Airway epithelial cell (primary cell): Measurements from ENCODE around the gene CYB5R4. TPM values are rescaled to one million over a fixed set of nuclear protein-coding genes. Genes with fewer than 3 reads are reported as not detected.

Experiments
- total RNA-seq: library from RNA; depleted of rRNA; stranded (reverse); fragments of >200 nt; gene quantifications from 2 replicates; pipeline ENCODE4 v1.2.3, GENCODE V29; 2015

Gene CYB5R4, protein sequence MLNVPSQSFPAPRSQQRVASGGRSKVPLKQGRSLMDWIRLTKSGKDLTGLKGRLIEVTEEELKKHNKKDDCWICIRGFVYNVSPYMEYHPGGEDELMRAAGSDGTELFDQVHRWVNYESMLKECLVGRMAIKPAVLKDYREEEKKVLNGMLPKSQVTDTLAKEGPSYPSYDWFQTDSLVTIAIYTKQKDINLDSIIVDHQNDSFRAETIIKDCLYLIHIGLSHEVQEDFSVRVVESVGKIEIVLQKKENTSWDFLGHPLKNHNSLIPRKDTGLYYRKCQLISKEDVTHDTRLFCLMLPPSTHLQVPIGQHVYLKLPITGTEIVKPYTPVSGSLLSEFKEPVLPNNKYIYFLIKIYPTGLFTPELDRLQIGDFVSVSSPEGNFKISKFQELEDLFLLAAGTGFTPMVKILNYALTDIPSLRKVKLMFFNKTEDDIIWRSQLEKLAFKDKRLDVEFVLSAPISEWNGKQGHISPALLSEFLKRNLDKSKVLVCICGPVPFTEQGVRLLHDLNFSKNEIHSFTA
- total RNA-seq, result 9.5 and 10.7 TPM in 2 replicates

DNA sequence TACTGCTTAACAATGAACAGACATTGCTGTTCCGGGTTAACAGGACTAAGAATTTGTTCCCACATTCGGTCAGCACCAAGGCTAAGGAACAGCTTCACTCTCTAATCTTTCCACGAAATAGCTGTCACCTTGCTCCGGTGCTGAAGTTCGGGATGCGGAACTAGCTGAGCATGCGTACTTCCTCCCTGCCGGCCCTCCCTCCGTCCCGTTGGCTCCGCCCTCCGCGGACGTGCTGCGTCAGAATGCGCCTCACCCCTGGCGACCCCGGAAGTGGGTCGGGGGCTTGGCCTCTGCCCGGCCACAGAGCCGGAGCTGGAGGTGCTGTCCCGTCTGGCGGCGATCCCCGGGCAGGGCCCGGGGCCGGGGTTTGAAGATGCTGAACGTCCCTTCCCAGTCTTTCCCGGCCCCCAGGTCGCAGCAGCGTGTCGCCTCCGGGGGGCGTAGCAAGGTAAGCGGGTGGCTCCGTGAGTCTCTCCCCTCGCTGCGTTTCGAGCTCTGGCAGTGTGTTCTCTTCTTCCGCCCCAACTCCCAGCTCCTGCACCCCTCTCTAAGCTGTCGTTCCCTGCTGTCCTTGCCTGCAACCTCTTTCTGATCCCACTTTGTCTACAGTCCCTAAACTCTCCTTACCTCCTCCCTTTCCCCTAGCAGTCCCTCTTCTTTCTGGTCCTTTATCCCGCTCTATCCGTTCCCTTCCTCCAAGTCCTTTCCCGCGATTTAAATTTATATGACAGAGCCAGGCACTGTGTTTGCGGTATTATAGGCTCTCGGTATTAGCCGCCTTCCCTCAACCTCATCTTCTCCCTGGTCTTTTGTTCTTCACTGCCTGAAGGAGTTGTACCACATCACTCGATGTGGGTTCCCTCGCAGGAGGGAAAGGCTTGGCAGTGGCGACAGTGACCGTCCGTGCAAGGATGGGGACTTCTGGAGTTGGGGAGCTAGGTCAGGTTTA, at the start of gene CYB5R4:
CYB5R4 (plus strand) TSS at position 280 of the 949 bp plus-strand sequence; CDS start at position 374, 94 bp downstream.

DNA sequence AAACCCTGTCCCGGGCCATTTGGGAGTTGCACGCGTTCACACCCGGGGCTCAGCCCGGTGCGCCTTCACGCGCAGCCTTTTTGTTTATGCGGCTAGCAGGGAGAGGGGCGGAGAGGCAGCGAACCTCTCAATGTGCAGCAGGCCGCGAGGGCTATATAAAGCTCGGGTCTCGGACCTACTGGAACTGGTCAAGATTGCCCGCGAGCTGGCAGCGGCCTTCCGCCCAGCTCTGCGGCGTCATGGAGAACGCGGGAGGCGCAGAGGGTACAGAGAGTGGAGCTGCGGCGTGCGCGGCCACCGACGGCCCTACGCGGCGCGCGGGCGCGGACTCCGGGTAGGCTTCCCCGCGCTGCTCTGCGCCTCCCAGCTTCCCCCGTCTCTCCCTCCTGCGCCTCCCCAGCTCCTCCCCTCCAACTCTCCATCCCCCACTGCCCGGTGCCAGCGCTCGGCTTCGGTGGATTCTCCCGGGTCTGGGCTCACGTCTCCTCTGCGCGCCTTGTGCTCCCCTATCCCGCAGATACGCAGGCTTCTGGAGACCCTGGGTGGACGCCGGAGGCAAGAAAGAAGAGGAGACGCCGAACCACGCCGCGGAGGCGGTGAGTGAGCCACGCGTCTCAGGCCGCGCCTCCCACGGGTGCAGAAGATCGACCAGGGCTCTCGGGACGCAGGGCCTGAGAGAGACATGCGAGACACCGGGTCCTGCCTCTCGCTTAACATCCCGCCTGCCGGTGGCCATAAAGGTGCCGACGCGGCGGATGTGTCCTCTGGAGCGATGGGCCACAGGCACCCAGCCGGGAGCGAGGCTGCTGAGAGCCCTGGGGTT, 6.1 kb upstream of the CYB5R4 start, which contains the start of gene RIPPLY2:
RIPPLY2 (plus strand) TSS at position 183 of the 823 bp plus-strand sequence; CDS start at position 240, 57 bp downstream.

Other genes with a start within 250 kb of the CYB5R4 start
- not detected in 2 replicates for gene SNAP91, start 150.6 kb upstream of the CYB5R4 start, total RNA-seq
- gene RIPPLY2, start 6.3 kb upstream of the CYB5R4 start, total RNA-seq, result not detected in 2 replicates
- 0.46 and 0.49 TPM in 2 replicates for gene MRAP2, start 174.1 kb downstream of the CYB5R4 start, total RNA-seq